GM12878 (cell line): ENCODE data around the gene ZCCHC2. TPM values are rescaled to one million over a fixed set of nuclear protein-coding genes. Genes with fewer than 3 reads are reported as not detected.

Experiments used
- ATAC-seq: fragments of 200-7000 bp; cut with Tn5 transposase; 3 replicates; pipeline ENCODE4 v1.9.1; 2020; ENCODE audit warnings: mild to moderate bottlenecking, moderate library complexity
- BruUV-seq: library from RNA; stranded (reverse); fragments of 400-500 nt; replicated peaks from 2 replicates; lab custom pipeline; 2021; lab: Mats Ljungman, UMichigan
- CTCF ChIA-PET: fragments of 300-600 bp; sonication (Branson Sonifier 250); formaldehyde crosslinking; extraction: SDS; loops from one replicate; lab custom pipeline; 2021; ENCODE audit warnings: inconsistent platforms; lab: Yijun Ruan, JAX
- POLR2A ChIA-PET: fragments of 350-600 bp; formaldehyde crosslinking; extraction: SDS; loops from one replicate; lab custom pipeline; 2021; ENCODE audit warnings: inconsistent platforms; lab: Charles Lee
- RAD21 ChIA-PET: fragments of 300-600 bp; sonication (Branson Sonifier 250); formaldehyde crosslinking; loops from one replicate; lab custom pipeline; 2023; ENCODE audit warnings: antibody characterized with exemption; ENCODE audit not compliant: unreplicated experiment; lab: Charles Lee
- SMC1A ChIA-PET: fragments of 300-600 bp; sonication (Branson Sonifier 250); formaldehyde crosslinking; loops from one replicate; lab custom pipeline; 2023; ENCODE audit not compliant: unreplicated experiment, uncharacterized antibody; lab: Charles Lee
- DNase-seq: peaks from one replicate; pipeline ENCODE4 v3.0.0-alpha.2; 2011; ENCODE audit warnings: low read depth, low spot score
- FAIRE-seq: peaks from 3 replicates; lab custom pipeline; 2011; peaks lifted over from hg19 to GRCh38; lab: Jason Lieb, UNC
- H2AFZ ChIP-seq: 2 replicates; pipeline ENCODE4 v1.6.0; 2011; ENCODE audit warnings: low read depth, low read length, control low read depth; ENCODE audit not compliant: control insufficient read depth
- H3K27ac ChIP-seq: 2 replicates; pipeline ENCODE4 v1.5.1; 2011; ENCODE audit warnings: control low read depth; ENCODE audit not compliant: control insufficient read depth, insufficient read depth
- H3K27me3 ChIP-seq, 2 experiments: replicated peaks in 1 of 2; 2 replicates each; pipeline versions ENCODE4 v1.6.0 to v1.6.1; 2011; ENCODE audit warnings: low read length in 1 of 2; ENCODE audit not compliant: control insufficient read depth in 2 of 2, insufficient read depth in 2 of 2
- H3K36me3 ChIP-seq, 2 experiments: 2 replicates each; pipeline ENCODE4 v1.5.1; 2011; ENCODE audit warnings: low read length in 1 of 2; ENCODE audit not compliant: control insufficient read depth in 2 of 2, insufficient read depth in 2 of 2
- H3K4me1 ChIP-seq: 2 replicates; pipeline ENCODE4 v1.6.1; 2011; ENCODE audit warnings: mild to moderate bottlenecking, low read length, moderate library complexity, mixed read lengths; ENCODE audit not compliant: control insufficient read depth, insufficient read depth
- H3K4me2 ChIP-seq: 2 replicates; pipeline ENCODE4 v1.6.0; 2011; ENCODE audit warnings: control low read depth; ENCODE audit not compliant: control insufficient read depth, insufficient read depth
- H3K4me3 ChIP-seq: fragments of 200-600 bp; sonication (generic); 2 replicates; pipeline ENCODE4 v1.5.1; 2016
- H3K79me2 ChIP-seq: 2 replicates; pipeline ENCODE4 v1.6.0; 2011; ENCODE audit warnings: low read length; ENCODE audit not compliant: control insufficient read depth, insufficient read depth
- H3K9ac ChIP-seq: 2 replicates; pipeline ENCODE4 v1.8.0; 2011; ENCODE audit warnings: low read length, control low read depth, mixed read lengths; ENCODE audit not compliant: control insufficient read depth, insufficient read depth
- H3K9me3 ChIP-seq: replicated peaks from 3 replicates; pipeline ENCODE4 v1.5.1; 2011; ENCODE audit warnings: mild to moderate bottlenecking, low read length; ENCODE audit not compliant: control insufficient read depth, insufficient read depth
- H4K20me1 ChIP-seq: 2 replicates; pipeline ENCODE4 v1.6.0; 2011; ENCODE audit not compliant: control insufficient read depth, insufficient read depth
- BRCA1 ChIP-seq: IDR thresholded peaks from 2 replicates; pipeline ENCODE4 v1.6.1; 2011; ENCODE audit warnings: low read depth, low read length, improper control_type of control experiment
- CBX3 ChIP-seq: fragments of 200-600 bp; sonication (generic); IDR thresholded peaks from 2 replicates; pipeline ENCODE4 v1.6.1; 2016; ENCODE audit warnings: low read depth, borderline replicate concordance
- E4F1 ChIP-seq: fragments of 450-650 bp; IDR thresholded peaks from 2 replicates; pipeline ENCODE4 v1.6.1; 2018; ENCODE audit warnings: borderline replicate concordance, mild to moderate bottlenecking; ENCODE audit not compliant: partially characterized antibody
- GATAD2B ChIP-seq: fragments of 450-650 bp; conservative IDR thresholded peaks from 2 replicates; pipeline ENCODE4 v1.6.1; 2017; ENCODE audit warnings: low read depth, mild to moderate bottlenecking, moderate library complexity
- PKNOX1 ChIP-seq: fragments of 450-650 bp; IDR thresholded peaks from 2 replicates; pipeline ENCODE4 v1.6.1; 2016; ENCODE audit warnings: mild to moderate bottlenecking
- PML ChIP-seq: IDR thresholded peaks from 2 replicates; pipeline ENCODE4 v1.6.1; 2012; ENCODE audit warnings: low read length, inconsistent platforms
- RCOR1 ChIP-seq: conservative IDR thresholded peaks from 2 replicates; pipeline ENCODE4 v1.6.1; 2012; ENCODE audit warnings: low read depth, low read length, improper control_type of control experiment
- ZNF592 ChIP-seq: fragments of 450-650 bp; IDR thresholded peaks from 2 replicates; pipeline ENCODE4 v1.6.1; 2017; ENCODE audit warnings: mild to moderate bottlenecking, moderate library complexity
- WGBS: methylation state at CpG from one replicate; pipeline ENCODE4 v1.1.6; 2016; ENCODE audit warnings: low lambda C conversion rate; ENCODE audit not compliant: insufficient replicate concordance, insufficient coverage; ENCODE audit errors: missing lambda C conversion rate; 5-methylcytosine and 5-hydroxymethylcytosine counted together
- in situ Hi-C: fragments of 300-500 bp; cut with MboI; formaldehyde crosslinking; loops from 9 replicates; pipeline ENCODE4 v1.14.3; 2018; ENCODE audit warnings: mixed read lengths
- intact Hi-C: fragments of 100-400 bp; cut with micrococcal nuclease; formaldehyde crosslinking; loops from one replicate; pipeline ENCODE4 v1.14.2; 2022; ENCODE audit not compliant: unreplicated experiment
- polyA plus RNA-seq, 11 experiments: library from polyadenylated mRNA; depleted of rRNA in 4 of 11; unstranded in 6 of 11; stranded (reverse) in 5 of 11; fragments of >200 nt; fragmentation: Nextera tagmentation in 4 of 11; fragmentation: Illumina TruSeq in 1 of 11; extraction: Ambion mirVana in 4 of 11; extraction: Trizol in 1 of 11; gene quantifications; 1 replicate in 1 of 11; 2 replicates in 10 of 11; pipeline versions ENCODE4 v1.2.1 to v1.2.3, GENCODE V29; 2011 to 2016; ENCODE audit warnings: inconsistent platforms in 2 of 11, missing spikeins in 2 of 11, low read depth in 1 of 11
- total RNA-seq, 4 experiments: library from RNA; depleted of rRNA in 3 of 4; stranded (reverse); fragments of >200 nt in 3 of 4; fragmentation: Illumina TruSeq in 1 of 4; extraction: Trizol in 1 of 4; gene quantifications; 2 replicates each; pipeline versions ENCODE4 v1.2.1 to v1.2.3, GENCODE V29; 2013 to 2021

The ZCCHC2 gene
- total and polyA plus RNA-seq, 10 of the 15 experiments (the other 5 are each of a cell fraction or from before 2014, with no cell fraction given), result 1.7 to 17.4 (median 8.6) TPM

GRCh38 chr18:62609764-62610163, 86.9 kb downstream of the ZCCHC2 start:
- H3K27me3 ChIP-seq, result no peaks in the 10 kb centered on the region; a peak in 1 of 4 replicates
- ChIA-PET RAD21 (interaction anchor here (0.6 kb wide), 1 partner anchor 20 kb away, joined by 4 read pairs; no protein-coding TSS in a partner anchor), SMC1A (interaction anchor here (0.8 to 0.9 kb wide), 2 partner anchors 167 to 174 kb away, joined by 3 read pairs; no protein-coding TSS in a partner anchor), CTCF (interaction anchor here (0.7 kb wide), 1 partner anchor 9 kb away, joined by 3 read pairs; no protein-coding TSS in a partner anchor), POLR2A (interaction anchor here (0.6 kb wide), 1 partner anchor 103 kb away, joined by 3 read pairs; no protein-coding TSS in a partner anchor)
- no peak overlapping the region for H3K9ac ChIP-seq
- no peak overlapping the region for H3K4me2 ChIP-seq
- 10% methylated on average over 2 of the region's 2 CpGs for WGBS
- DNase-seq (no peak), FAIRE-seq (no peak), ATAC-seq (no peak)
- TF ChIP-seq PML, result no peak
- H2AFZ ChIP-seq, result no peak overlapping the region
- in situ Hi-C loops, result no loop called here
- no peaks in the 10 kb centered on the region for H3K9me3 ChIP-seq
- no peaks in the 10 kb centered on the region for H3K36me3 ChIP-seq
- H3K4me1 ChIP-seq, result no peaks in the 10 kb centered on the region
- no peak overlapping the region for H3K27ac ChIP-seq
- H4K20me1 ChIP-seq, result no peaks in the 10 kb centered on the region
- no peaks in the 10 kb centered on the region for H3K79me2 ChIP-seq
- intact Hi-C loops, result no loop called here
- BruUV-seq, result no TSS peak
- H3K4me3 ChIP-seq, result no peak overlapping the region

- in situ Hi-C loops (no loop called here), intact Hi-C loops (no loop called here)
- Histone ChIP-seq H3K4me1 (no peaks in the 10 kb centered on the region), H3K27ac (no peak overlapping the region), H3K4me3 (no peak overlapping the region), H3K9ac (no peak overlapping the region), H4K20me1 (no peaks in the 10 kb centered on the region), H3K36me3 (no peaks in the 10 kb centered on the region), H3K4me2 (no peak overlapping the region), H3K9me3 (no peaks in the 10 kb centered on the region), H3K27me3 (no peaks in the 10 kb centered on the region; a peak in 1 of 4 replicates), H3K79me2 (no peaks in the 10 kb centered on the region), H2AFZ (no peak overlapping the region)
- 54% methylated on average over 3 of the region's 3 CpGs for WGBS
- no TSS peak for BruUV-seq
- ChIA-PET RAD21 (interaction anchor here (0.6 kb wide), 1 partner anchor 21 kb away, joined by 4 read pairs; no protein-coding TSS in a partner anchor), POLR2A (interaction anchor here (0.6 kb wide), 1 partner anchor 104 kb away, joined by 3 read pairs; no protein-coding TSS in a partner anchor), CTCF (no interaction called here), SMC1A (interaction anchor here (0.8 to 0.9 kb wide), 2 partner anchors 167 to 175 kb away, joined by 3 read pairs; no protein-coding TSS in a partner anchor)
- ATAC-seq (no peak), DNase-seq (no peak), FAIRE-seq (no peak)
- TF ChIP-seq GATAD2B, result no peak
- TF ChIP-seq RCOR1, result no peak
- no peak for TF ChIP-seq ZNF592
- TF ChIP-seq CBX3, result no peak
- no peak for TF ChIP-seq PKNOX1
- no peak for TF ChIP-seq BRCA1
- TF ChIP-seq E4F1, result no peak
Observed at GRCh38 chr18:62610351-62610700, 87.5 kb downstream of the ZCCHC2 start.
